Prostate gland (tissue), 2 donors: ENCODE measurements around the gene RGS18. TPM values are rescaled to one million over a fixed set of nuclear protein-coding genes. Genes with fewer than 3 reads are reported as not detected.

ENCODE experiments used
- DNase-seq: peaks from one replicate; pipeline ENCODE4 v3.0.0-alpha.2; 2019; ENCODE audit warnings: low spot score
- H3K27ac ChIP-seq, 2 donors: fragments of 200-600 bp; sonication (generic); 2 replicates each; pipeline ENCODE4 v1.5.1; 2017 to 2019
- H3K27me3 ChIP-seq: fragments of 200-600 bp; sonication (generic); replicated peaks from 2 replicates; pipeline ENCODE4 v1.5.1; 2019; ENCODE audit not compliant: insufficient read depth
- H3K36me3 ChIP-seq, 2 donors: fragments of 200-600 bp; sonication (generic); 1 replicate in 1 of 2; 2 replicates in 1 of 2; pipeline versions ENCODE4 v1.5.1 to v1.8.1; 2017 to 2019
- H3K4me1 ChIP-seq: fragments of 200-600 bp; sonication (generic); replicated peaks from 2 replicates; pipeline ENCODE4 v1.5.1; 2019
- H3K4me3 ChIP-seq, 2 donors: fragments of 200-600 bp; sonication (generic); 2 replicates each; pipeline ENCODE4 v1.5.1; 2017 to 2019
- H3K9me3 ChIP-seq: fragments of 200-600 bp; sonication (generic); 2 replicates; pipeline ENCODE4 v1.5.1; 2017
- POLR2A ChIP-seq: fragments of 450-650 bp; IDR thresholded peaks from one replicate; pipeline ENCODE4 v1.6.1; 2016; ENCODE audit warnings: antibody characterized with exemption, mild to moderate bottlenecking
- POLR2AphosphoS5 ChIP-seq: sonication (generic); formaldehyde crosslinking; IDR thresholded peaks from one replicate; pipeline ENCODE4 v1.6.1; 2017; ENCODE audit warnings: antibody characterized with exemption
- WGBS: methylation state at CpG from one replicate; pipeline ENCODE4 v1.1.5; 2018; 5-methylcytosine and 5-hydroxymethylcytosine counted together
- intact Hi-C: fragments of 100-400 bp; cut with DNase I; formaldehyde crosslinking; loops from one replicate; pipeline ENCODE4 v1.14.2; 2022
- total RNA-seq, 2 donors: library from RNA; depleted of rRNA; stranded (reverse); fragments of >200 nt; gene quantifications; one replicate each; pipeline ENCODE4 v1.1.0, GENCODE V29; 2016
- TF ChIP-seq, protein P1 (sequence below), 4 experiments: fragments of 200-600 bp in 2 of 4; fragments of 450-650 bp in 2 of 4; sonication (generic) in 2 of 4; IDR thresholded peaks; 1 replicate in 3 of 4; 2 replicates in 1 of 4; pipeline ENCODE4 v1.5.1; 2016 to 2019; ENCODE audit warnings: antibody characterized with exemption in 4 of 4, mild to moderate bottlenecking in 2 of 4, moderate library complexity in 2 of 4

The RGS18 gene
- total RNA-seq, 2 donors from 2014 or later, result 0.64 to 1.2 TPM

DNA sequence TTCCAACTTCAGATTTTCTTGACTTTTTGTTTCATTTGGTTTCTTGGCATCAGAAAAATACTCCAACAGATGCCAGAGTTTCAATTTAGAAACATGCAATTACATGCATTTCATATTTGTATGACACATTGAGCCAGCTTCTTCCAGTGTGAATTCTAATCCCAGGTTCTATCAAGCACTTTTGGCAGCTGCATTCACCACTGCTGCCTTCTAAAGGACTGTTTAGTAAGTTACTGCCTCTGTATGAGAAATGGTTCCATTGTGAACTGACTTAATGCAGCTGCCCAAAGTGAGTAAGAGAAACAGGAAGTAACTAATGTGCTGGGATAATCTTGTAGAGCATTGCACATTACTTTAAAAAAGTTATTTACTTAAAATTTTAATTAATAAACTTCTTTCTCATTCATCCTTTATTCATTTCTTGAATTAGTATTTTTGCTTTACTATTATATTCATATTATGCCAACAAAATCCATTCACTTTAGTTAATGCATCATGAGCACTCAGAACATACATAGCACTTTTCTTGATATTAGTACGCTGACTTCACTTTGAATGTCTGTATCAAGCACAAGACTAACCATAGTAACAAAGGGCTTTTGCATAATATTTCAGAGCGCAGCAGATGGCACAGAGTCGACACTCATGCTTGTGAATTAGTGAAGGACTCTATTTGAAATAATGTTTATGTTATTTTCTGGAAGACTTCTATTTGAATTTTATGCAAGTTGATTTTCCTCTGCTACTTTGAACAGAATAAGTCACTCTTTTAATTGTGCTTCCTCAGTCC is 9.8 kb downstream of the RGS18 start:
- Histone ChIP-seq H3K27me3 (no peaks in the 10 kb centered on the region), H3K9me3 (no peaks in the 10 kb centered on the region), H3K36me3 (no peaks in the 10 kb centered on the region), H3K27ac (no peak overlapping the region), H3K4me1 (no peaks in the 10 kb centered on the region), H3K4me3 (no peak overlapping the region)
- intact Hi-C loops, result no loop called here
- 98% methylated on average over 3 of the region's 3 CpGs for WGBS
- DNase-seq, result no peak
- TF ChIP-seq, protein P1, sequence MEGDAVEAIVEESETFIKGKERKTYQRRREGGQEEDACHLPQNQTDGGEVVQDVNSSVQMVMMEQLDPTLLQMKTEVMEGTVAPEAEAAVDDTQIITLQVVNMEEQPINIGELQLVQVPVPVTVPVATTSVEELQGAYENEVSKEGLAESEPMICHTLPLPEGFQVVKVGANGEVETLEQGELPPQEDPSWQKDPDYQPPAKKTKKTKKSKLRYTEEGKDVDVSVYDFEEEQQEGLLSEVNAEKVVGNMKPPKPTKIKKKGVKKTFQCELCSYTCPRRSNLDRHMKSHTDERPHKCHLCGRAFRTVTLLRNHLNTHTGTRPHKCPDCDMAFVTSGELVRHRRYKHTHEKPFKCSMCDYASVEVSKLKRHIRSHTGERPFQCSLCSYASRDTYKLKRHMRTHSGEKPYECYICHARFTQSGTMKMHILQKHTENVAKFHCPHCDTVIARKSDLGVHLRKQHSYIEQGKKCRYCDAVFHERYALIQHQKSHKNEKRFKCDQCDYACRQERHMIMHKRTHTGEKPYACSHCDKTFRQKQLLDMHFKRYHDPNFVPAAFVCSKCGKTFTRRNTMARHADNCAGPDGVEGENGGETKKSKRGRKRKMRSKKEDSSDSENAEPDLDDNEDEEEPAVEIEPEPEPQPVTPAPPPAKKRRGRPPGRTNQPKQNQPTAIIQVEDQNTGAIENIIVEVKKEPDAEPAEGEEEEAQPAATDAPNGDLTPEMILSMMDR (IDR thresholded peaks at IDR 0.05), result no peak
- TF ChIP-seq POLR2A (no peak), POLR2AphosphoS5 (no peak)

DNA sequence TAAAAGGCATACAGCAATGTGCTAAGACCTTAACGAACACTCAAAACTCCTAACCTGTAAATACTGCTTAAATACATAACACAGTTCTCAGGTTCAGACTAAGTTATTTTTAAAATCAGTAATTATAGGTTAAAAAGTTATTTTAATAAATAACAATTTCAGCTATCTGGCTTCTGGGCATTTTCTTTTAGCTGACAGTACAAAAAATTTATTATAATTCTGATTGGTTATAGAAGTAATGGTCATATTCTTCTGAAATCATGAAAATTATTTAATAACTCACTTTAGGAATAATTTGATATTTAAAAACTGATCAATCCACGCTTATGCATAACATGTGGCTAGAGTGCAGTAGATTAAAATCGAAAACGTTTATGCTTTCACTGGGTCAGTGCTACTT is 10.7 kb downstream of the RGS18 start:
- 64% methylated on average over 4 of the region's 4 CpGs for WGBS

DNA sequence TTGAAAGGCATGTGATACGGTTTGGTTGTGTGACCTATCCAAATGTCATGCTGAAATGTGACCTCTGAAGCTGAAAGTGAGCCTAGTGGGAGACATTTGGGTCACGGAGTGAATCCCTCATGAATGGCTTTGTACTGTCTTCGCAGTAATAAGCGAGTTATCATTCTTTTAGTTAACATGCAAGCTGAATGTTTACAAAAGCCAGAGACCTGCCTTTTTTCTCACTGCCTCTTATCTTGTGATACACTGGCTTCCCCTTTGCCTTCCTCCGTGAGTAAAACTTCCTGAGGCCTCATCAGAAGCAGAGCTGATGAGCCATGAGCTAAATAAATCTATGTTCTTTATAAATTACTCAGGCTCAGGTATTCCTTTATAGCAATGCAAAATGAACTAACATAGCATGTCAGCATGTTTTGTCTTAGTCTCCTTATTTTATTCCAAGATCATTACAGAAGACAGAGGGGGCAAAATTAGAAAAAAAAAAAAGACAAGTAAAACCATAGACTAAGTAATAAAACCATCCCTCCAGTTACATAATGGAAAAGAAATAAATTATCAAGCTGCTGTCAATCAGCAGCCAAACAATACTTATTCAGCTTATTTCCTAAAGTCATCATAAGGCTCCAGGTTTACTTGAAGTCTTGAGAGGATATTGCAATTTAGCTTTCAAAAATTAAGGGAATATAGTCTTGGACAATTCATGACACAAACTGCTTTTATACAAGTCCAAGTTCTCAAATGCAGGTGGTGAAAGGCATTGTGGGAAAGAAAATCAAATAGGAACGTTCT is 12.1 kb downstream of the RGS18 start:
- 57% methylated on average over 6 of the region's 6 CpGs for WGBS
- Histone ChIP-seq H3K9me3 (no peaks in the 10 kb centered on the region), H3K4me1 (no peaks in the 10 kb centered on the region), H3K27me3 (no peaks in the 10 kb centered on the region), H3K36me3 (no peaks in the 10 kb centered on the region), H3K4me3 (no peak overlapping the region), H3K27ac (no peak overlapping the region)
- intact Hi-C loops, result no loop called here
- TF ChIP-seq, protein P1 (IDR thresholded peaks at IDR 0.05), result no peak
- TF ChIP-seq POLR2AphosphoS5, result no peak
- TF ChIP-seq POLR2A, result no peak
- DNase-seq, result no peak

More for the DNA sequence above, 10.7 kb downstream of the RGS18 start:
- no peak overlapping the region for H3K27ac ChIP-seq
- DNase-seq, result no peak
- H3K36me3 ChIP-seq, result no peaks in the 10 kb centered on the region
- H3K4me3 ChIP-seq, result no peak overlapping the region
- no peaks in the 10 kb centered on the region for H3K9me3 ChIP-seq
- TF ChIP-seq POLR2AphosphoS5 (no peak), POLR2A (no peak)
- TF ChIP-seq, protein P1 (IDR thresholded peaks at IDR 0.05), result no peak
- no peaks in the 10 kb centered on the region for H3K4me1 ChIP-seq
- no peaks in the 10 kb centered on the region for H3K27me3 ChIP-seq
- intact Hi-C loops, result no loop called here

DNA sequence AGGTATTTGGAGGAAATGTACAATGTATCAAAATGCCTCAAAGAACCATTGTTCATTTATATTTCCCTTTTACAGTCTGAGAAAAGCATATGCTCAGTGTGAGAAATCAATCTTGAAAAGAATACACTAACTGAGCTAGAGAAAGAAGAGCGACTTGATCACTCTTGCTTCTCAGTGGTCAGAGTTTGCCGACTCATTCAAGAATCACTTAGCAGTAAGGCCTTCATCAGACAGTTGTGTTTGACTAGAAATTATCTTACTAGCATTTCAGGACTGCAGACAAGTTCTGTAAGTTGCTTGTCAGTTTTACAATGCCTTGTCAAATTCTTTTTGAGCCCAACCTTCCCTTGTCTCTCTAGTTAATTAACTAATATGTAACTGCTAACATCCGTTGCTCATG is 12.9 kb downstream of the RGS18 start:
- Histone ChIP-seq H3K4me3 (no peak overlapping the region), H3K36me3 (no peaks in the 10 kb centered on the region), H3K27ac (no peak overlapping the region), H3K4me1 (no peaks in the 10 kb centered on the region), H3K27me3 (no peaks in the 10 kb centered on the region), H3K9me3 (no peaks in the 10 kb centered on the region)
- 42% methylated on average over 3 of the region's 3 CpGs for whole genome bisulfite sequencing
- intact Hi-C loops, result no loop called here
- no peak for DNase-seq
- no peak for TF ChIP-seq POLR2AphosphoS5

DNA sequence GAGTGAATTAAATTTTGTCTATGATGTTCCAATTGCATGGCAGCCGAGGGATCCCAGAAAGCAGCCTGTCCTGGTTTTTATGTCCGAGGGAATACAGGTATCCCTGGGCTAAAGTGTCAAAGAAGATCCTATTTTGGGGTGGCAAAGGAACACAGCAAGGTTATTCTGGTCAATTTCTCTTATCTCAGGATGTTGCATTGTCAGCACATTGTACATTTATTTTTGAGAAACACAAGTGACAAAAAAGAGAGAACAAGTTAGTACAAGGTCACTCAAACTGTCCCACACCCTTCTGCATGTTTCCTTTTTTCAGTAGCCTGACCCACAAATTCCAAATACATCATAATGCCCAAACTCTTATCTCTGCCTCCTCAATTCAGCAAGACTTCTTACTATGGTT is 17.7 kb downstream of the RGS18 start:
- DNase-seq, result no peak
- H3K4me3 ChIP-seq, result no peak overlapping the region
- H3K27me3 ChIP-seq, result no peaks in the 10 kb centered on the region
- intact Hi-C loops, result no loop called here
- WGBS, result 88% methylated on average over 2 of the region's 2 CpGs
- H3K36me3 ChIP-seq, result no peaks in the 10 kb centered on the region
- no peaks in the 10 kb centered on the region for H3K9me3 ChIP-seq
- no peaks in the 10 kb centered on the region for H3K4me1 ChIP-seq
- no peak overlapping the region for H3K27ac ChIP-seq
- no peak for TF ChIP-seq POLR2A
- TF ChIP-seq POLR2AphosphoS5, result no peak
- TF ChIP-seq, protein P1 (IDR thresholded peaks at IDR 0.05), result no peak
